ENCODE measurements around the gene CDK6.

DNA sequence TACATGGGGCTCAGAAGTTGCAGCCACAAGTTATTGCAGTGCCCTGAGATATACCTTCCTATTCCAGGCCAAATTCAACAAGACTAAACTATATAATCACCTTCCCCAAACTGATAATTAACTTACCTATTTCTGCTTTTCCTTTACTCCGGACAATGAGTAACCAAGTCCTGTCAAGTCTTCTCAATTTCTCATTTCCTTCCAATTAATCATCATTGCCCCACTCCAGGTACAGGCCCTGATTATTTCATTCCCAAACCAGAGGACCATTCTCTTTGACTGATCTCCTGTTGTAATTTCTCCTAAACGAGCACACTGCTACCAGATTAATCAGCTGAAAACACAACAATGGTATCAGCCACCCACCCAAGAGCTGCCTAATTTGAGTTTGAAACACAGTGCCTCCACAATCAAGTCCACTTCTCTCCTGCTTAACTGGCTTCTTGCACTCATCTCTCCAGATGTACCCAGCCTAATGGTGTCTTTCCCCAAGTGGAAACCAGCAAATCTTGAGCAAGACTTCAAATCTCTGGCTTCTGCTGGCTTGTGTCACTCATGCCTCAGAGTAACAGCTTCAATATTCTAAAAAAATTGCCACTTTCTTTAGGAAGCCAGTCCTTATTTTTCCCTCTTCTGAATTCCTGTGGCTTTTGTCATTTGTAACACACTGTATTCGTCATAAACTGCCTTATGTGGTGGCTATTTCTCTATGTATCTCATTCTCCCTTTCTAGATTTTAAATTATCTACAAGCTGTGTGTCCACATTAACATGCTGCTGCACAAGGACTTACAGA is 89.1 kb downstream of the CDK6 start:
- TF ChIP-seq POLR2A (IDR thresholded peaks at IDR 0.05) (no peak), POLR2AphosphoS5 (IDR thresholded peaks at IDR 0.05) (no peak)
- TF ChIP-seq, protein P1, sequence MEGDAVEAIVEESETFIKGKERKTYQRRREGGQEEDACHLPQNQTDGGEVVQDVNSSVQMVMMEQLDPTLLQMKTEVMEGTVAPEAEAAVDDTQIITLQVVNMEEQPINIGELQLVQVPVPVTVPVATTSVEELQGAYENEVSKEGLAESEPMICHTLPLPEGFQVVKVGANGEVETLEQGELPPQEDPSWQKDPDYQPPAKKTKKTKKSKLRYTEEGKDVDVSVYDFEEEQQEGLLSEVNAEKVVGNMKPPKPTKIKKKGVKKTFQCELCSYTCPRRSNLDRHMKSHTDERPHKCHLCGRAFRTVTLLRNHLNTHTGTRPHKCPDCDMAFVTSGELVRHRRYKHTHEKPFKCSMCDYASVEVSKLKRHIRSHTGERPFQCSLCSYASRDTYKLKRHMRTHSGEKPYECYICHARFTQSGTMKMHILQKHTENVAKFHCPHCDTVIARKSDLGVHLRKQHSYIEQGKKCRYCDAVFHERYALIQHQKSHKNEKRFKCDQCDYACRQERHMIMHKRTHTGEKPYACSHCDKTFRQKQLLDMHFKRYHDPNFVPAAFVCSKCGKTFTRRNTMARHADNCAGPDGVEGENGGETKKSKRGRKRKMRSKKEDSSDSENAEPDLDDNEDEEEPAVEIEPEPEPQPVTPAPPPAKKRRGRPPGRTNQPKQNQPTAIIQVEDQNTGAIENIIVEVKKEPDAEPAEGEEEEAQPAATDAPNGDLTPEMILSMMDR (IDR thresholded peaks at IDR 0.05), result no peak

All from prostate gland (tissue), 2 donors.